Dermis microvascular lymphatic vessel endothelial cell (primary cell): Measurements from ENCODE around the gene PALD1. TPM values are rescaled to one million over a fixed set of nuclear protein-coding genes. Genes with fewer than 3 reads are reported as not detected.
A peak's percentile ranks its signal among the peaks of the same experiment; 100 is the strongest.

ENCODE experiments used
- DNase-seq, 2 donors: peaks; one replicate each; pipeline versions ENCODE4 v3.0.0 to v3.0.0-alpha.2; 2010; ENCODE audit warnings: low read depth in 2 of 2
- total RNA-seq: library from RNA; depleted of rRNA; stranded (reverse); fragments of >200 nt; gene quantifications from 2 replicates; pipeline ENCODE4 v1.2.1, GENCODE V29; 2014

PALD1 gene
- total RNA-seq = 177 and 179 TPM in 2 replicates

DNA sequence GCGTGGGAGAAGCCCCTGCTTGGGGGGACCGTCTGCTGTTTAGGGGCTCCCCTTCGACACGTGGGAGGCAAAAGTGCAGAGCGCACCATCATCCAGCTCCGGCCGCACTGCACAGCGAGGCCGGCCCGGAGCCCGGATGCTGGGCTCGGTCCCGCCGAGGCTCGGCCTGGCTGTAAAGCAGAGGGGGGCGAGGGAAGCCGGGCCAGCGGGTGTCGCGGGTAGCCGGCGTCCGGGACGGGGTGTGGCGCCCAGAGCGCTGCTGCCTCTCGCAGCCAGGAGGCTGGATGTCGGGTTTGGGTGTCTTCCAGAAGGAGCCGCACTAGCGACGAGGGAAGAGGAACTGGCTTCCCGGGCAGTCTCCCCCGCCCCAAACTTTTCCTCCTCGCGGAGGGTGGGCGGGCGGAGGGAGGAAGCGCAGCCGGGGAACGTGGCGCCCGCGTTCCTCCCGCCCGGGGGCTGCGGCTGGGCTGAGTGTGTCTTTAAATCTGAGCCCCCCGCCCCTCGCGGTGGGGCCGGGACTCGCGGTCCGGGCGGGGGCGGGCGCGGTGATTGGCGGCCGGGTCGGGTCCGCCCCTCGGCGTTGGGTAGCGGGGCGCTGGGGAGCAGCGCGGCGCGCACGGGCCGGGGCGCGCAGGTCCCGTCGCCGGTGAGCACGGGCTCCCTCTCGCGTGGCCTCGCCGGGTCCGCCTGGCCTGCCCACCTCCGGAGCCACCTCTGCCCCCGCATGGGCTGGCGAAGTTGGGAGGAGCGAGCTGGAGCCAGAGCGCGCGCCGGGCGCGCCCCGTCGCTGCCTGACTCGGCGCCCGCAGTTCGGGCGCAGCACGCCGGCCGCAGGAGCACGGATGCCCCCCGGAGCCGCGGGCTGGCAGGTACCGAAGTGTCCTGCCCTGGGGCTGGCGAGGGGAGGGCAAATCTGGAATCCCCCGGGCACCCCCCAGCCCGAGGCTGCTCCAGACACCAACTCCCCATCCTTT lies at the start of gene PALD1:
TSS of gene PALD1 (plus strand) at position 577 of the 974 bp plus-strand sequence. CDS start 47,185 bp downstream, outside the sequence.
- peak in 1 of 2 donors; percentile 61 for DNase-seq

DNA sequence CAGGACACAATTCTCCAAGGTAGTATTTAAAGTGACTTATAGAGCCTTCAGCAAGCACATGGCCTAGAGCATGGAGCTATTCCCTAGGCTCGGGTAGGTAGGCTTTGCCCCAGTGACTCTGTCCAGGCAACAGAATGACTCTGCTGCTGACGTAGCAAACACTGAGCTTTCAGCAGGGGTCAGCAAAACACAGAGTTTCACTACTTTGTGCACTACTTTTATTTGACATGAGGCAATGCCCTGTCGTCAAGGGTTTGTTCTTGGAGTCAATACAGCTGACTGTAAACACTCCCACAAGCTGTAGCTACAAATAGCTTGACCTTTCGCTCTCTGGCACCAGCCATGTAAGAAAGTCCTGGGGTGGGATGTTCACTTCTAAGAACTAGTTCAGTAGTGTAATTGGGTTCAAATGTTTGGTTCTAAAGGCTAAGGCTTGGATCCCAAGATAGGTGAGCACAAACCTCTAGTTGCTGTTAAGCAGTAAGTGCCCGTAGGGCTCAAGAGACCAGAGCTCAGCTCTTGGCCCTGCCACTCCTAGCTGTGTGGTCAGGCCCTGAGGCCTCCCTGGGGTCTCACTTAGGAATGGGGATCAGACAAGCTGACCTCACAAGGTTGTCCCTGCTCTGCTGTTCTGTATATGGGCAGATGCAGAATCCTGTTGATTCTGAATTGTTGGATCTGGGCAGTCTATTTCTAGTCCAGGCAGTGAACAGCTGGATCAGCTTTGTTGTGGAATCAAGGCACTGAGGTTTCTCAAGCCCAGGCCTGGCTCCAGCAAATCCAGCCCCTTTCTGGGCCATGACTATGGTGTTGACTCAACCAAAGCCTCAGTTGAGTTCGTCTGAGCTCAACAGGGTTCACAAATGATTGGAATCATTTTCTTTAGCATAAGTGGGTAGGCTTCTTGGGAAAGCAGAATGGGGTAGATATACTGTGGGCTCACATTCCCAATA lies 47.8 kb upstream of the PALD1 start:
- DNase-seq = no peak

DNA sequence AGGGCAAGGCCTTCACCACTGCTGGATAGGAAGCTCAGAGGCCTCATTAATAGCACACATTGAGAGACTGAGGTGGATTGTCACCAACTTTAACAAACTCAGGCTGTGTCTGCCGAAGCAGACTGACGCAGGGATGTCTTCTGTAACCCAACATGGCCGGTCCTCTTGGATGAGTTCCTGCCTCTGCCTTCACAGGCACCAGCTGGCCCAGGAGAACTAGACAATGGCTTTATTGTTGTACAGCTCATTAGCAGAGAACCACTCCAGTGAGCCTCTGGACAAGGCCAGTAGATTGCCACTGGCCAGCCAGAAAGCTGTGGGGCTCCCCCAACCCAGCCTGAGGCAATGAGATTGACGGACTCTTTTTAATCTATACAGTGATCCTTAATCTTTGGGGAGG lies 46.5 kb upstream of the PALD1 start:
- DNase-seq = no peak

DNA sequence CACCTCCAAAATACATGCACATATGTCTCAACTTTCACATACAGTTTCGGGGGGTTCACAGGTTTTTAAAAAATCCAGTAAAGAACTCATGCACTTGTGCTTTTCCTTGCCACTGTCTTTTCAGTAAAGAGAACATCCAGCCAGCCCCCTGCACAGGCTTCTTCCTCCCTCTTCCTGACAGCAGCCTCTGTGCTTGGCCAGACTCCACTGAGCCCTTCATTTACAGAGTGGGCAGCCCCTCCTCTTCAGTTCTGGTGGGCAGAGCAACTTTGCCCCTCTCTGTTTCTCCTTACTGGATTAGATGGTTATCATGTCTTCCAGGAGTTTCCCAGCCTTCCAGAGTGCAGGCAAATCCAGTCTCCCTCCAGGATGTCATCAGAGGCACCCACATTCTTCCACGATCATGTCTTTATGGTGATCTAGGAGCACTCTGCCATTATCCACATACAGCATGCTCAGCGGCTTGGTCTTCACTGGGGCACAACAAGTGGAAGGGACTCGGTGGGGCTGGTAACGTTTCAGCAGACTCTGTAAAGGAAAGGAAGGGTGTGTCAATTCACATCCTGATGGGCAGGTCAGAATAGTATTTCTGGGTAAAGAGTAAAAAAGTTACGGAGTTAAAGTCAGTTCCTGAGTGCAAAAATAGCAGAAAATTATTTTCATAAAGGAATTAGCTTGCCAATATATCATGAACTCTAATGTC lies 45.9 kb upstream of the PALD1 start:
- DNase-seq = no peak

DNA sequence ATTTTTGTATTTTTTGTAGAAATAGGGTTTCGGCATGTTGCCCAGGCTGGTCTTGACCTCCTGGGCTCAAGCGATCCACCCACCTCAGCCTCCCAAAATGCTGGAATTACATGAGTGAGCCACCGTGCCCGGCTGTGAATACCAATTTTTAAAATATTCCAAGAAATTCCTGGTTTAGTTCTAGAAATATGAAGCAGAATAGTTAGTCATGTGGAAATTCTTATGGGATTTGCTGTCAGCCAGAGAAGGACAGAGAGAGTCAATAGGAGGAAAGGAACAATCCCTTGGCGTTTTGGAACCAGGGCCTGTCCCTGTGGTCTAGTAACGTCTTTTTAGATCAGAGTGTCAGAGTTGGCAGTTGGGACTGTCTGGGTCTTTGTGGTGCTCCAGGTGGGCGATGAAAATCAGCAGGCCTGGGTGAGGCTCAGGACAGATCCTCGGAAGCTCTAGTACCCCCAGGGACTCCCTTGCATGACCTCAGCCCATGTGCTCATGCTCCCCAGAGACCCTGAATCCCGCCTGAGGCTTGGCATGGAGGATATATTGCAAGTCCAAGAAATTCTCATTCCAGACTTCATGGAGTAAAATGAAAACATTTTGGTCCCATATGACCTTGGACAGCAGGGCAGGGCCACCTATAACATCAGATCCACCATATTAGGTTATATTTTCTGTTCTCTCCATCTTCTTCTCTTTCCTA lies 44.8 kb upstream of the PALD1 start:
- DNase-seq = no peak

DNA sequence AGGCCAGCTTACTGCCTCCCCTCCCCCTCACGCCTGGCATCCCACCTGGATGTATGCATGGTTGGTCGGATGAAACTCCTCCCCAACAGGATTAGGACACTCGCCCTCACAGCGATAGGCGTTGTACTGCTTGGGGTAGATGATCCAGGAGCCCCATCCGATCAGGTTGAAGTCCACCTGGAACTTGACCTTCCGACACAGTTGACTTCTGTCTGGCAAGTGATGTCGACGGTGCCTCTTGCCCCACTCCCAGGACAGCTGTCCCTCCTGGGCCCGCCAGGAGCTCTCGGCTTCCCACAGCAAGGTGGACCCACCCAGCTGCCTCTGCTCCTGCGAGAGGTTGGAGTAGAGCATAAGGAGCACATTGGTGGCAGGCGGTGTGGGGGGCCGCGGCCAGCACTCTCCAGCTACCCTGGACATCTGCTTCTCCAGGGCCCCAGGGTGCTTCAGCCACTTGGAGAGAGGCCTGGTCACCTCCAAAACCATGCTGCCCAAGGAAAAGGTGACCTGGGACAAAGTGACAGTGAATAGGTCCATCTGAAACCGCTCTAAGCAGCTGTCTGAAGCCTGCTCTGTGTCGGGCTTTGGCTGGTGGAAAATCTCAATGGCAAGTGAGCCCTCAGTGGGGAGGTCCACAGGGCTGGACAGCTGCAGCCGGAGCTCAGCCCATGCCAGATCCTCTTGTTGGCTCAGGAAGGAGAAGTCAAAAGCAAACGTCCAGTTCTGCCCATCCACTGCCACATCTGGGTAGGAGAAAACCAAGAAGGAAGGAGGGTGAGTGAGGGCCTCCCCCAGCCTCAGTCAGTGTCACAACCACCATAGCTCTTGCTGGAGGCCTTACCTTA lies 43.1 kb upstream of the PALD1 start:
- no peak for DNase-seq

DNA sequence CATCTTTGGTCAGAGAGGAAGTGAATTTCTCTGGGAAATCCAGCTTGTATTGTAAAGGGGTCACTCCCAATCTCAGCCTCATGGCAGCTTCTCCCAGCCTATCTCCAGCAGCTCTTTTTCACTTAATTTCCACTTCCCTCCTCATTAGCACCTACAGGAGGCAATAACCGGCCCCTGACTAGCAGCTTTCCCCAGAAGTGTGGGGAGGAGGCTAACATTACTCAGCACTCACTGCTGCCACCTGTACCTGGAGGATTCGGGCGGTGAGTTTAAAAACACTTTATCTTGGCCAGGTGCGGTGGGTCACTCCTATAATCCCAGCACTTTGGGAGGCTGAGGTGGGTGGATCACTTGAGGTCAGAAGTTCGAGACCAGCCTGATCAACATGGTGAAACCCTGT lies 40.8 kb upstream of the PALD1 start:
- no peak for DNase-seq

DNA sequence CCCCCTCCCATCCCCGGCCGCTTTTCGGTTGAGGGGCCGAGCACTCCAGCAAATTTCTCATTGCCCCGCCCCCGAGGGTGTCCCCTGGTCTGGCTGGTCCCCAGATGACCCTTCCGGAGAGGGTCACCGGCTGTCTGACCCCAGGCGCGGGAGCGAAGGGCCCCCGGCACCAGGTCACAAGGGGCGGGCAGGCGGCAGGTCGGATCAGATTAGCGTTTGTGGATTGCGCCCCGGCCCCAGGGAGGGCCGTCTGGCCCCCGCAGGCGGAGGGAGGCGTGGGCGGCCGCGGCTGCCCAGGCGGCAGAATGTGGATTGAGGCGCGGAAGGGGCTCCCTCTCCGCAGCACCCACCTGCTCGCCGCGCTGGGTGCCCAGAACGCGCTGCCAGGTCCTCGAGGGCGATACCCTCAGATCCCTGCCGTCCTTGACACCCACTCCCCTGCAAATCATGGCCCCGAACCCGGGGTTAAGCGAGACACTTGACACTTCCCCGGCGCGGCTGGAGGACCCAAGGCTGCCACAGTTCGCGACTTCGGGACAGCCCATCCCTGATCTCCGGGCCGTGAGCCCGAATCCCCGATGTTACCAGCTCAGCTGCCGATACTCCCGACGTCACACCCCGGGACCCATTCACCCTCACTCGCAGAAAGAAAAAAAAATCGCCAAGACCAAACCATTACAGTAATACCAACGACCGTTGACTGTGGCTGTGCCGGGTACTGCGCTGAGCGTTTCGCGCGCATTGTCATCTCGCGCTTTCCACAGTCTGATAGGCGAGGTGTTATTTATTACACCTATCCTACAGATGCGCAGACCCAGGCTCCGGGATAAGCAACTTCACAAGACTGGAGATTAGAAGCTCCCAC lies 38.0 kb upstream of the PALD1 start:
- DNase-seq = no peak

DNA sequence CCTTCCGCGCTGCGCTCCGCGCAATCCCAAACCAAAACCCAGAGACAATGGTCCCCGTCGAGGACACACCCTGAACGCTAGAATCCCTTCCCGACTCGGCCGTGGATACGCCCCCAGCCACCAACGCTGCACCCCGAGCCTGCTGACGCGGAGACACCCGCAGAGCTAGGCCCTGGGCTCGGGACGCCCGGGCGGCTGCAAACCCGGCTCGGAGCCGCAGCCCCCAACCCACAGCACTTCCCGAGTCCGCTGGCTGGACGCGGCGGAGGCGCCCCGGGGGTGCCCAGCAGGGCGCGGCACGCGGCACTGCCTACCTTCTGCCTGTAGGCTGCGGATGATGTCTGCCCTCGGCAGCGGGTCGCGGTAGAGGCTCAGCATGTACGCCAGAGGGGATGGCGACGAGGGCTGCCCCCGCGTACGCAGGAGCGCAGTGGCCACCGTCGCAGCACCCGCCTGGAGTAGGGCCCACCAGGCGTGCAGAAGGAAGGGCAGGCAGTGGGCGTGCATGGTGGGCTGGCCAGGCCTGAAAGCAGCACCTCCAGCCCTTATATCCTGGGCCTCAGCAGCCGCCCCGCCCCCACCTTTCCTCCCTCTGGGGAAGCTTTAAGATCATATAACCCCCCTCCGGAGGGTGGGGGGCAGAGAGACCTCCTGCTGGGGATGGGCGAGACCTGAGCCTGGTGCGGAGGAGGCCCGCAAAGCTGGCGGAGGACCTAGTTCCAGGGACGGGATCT lies 37.2 kb upstream of the PALD1 start, which contains the start of gene NODAL:
TSS of gene NODAL (minus strand) at position 521 of the 734 bp plus-strand sequence. CDS start at position 507, 14 bp downstream.
- DNase-seq = no peak

DNA sequence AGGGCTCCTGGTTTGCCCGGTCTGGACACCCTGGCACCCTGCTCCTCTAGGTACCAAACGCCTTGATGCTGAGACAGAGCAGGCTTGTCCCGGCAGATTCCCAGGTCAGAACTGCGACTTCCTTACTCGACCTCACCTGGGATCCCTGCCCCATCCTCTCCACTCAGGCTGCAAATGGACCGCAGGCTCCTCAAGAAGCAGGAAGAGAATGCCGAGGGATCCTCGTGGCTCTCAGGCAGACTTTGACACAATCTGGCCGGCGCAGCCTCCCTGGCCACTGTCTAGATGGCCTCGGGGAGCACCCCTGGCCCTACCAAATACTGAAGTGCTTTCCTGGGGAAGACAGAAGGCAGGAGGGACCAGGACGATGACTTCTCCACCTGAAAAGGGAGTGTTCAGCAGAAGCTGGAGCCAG lies 36.7 kb upstream of the PALD1 start:
- no peak for DNase-seq

DNA sequence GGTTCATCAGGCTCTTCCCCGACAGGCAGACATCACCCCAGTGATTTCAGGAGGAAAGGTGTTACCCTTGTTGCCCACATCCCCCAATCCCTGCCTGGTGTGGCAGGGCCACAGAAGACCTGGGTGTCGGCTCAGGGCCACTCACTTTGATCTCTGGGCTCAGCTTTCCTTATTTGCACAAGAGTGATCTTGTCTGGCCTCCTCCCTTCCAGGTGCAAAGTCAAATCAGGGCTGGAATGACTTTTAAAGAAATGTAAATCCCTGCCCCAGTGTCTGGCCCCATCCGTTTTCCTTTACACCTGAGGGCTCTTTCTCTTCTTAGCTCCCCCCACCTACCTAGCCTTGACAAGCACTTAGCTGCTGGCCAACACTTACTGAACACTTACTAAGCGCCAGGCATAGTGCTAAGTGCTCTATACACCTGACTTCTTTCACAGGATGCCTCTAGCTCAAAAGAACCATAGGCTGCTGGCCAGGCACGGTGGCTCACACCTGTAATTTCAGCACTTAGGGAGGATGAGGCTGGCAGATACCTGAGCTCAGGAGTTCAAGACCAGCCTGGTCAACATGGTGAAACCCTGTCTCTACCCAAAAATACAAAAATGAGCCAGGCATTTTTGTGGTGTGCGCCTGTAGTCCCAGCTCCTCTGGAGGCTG lies 36.1 kb upstream of the PALD1 start:
- DNase-seq = no peak

DNA sequence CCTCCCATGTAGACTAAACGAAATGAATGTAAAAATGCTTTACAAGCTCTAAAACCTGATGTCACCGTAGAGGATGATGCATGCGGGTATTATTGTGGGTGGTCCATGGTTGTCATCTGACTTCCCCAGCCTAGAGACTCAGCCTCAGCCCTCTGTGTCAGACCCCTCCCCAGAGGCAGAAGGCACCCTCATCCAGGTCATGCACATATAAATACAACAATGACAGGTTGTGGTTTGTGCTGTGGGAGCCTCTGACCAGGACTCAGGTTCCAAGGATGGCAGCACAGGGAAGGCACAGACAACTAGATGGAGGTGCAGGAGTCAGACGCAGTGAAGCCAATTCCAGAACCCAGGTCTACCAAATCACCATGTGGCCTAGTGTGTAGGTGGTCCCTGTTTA lies 33.8 kb upstream of the PALD1 start:
- DNase-seq = no peak

DNA sequence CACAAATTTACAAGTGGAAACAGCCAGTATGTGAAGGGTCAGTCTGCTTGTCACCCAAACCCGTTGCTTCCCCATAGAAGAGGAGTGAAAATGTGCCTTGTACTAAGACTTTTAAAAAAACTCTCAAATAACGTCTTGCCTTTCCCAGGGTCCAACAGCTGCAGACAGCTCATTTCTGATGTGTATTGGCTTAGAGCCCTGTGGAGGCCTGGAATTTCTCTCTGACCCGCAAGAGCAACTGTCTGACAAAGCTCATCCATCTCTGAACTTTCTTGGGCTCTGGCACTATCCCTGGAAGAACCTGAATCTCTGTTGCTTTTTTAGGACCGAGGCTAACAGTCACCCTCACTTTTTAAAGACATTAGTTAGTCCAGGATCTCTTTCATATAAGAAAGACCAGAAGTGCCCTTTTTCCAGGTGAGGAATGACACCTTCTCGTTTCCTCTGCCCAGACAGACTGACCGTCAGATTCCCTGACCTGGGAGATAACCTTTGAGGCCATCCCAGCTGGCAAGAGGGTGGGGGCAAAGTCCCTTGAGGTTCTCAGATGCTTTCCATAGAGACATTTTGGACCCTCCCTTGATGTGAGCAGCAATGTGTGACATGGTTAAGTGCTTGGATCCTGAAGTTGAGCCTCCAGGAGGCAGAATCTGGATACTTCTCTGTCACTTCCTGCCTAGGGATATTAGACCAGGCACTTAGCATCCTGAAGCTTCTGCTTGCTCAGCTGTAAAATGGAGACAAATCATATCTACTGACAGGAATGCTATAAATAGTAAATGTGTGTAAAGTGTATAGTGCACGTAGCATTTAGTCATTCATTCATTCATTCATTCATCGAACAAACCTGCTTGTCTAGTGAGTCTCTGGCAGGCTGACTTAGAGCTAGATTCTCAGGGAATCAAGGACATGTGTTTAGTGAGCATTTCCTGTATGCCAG lies 32.6 kb upstream of the PALD1 start:
- no peak for DNase-seq

DNA sequence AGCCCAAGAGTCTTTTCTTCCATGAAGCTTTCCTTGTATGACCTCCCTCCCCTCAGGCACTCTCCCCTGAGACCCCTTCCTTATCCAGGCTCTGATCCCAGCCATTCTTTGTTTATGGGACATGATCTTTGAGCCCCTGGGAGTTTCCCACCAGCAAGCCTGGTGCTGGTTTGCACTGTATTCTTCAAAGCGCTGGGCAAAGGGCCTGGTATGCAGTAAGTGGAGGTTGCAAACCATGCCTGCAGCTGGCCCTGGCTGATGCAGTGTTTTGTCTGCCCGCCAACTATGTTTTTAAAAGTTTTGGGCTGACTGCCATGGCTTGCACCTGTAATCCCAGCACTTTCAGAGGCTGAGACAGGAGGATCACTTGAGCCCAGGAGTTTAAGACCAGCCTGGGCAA lies 30.3 kb upstream of the PALD1 start:
- no peak for DNase-seq

DNA sequence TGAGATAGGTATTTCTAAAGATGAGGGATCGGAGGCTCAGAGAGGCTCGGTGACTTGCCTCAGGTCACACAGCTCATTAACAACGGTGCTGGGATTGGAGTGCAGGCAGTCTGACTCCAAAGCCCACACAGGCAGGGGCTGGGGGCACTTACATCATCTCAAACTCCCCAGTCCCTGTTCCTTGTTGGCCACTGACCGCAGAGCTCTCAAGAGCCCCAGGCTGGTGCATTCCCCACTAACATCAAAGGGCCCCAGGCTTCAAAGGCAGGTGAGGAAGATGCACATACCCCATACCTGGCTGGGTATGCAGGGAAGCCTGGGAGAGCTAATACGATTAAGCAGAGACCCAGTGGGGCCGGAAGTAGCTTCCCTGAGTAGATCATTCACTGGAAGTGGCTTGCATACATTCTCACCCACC lies 23.3 kb upstream of the PALD1 start:
- no peak for DNase-seq

DNA sequence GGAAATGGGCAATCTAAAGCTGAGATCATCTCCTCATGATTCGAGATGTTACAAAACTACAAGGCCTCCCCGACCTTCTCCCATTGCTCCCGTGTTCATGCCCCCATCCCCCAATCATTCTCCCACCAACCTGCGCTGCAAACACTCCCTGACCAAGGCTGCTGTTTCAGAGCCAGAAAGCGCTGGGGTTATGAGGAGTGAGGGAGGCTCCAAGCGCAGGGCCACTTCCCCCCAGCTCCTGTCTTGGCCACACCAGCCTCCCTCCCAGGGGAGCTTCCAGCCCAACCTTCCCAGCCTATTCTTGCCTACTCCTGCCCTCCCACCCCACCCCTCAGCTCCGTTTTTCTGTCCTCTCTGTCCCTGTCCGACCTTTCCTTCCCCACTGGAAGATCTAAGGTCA lies 22.4 kb upstream of the PALD1 start:
- DNase-seq = no peak
